ENCODE measurements around the gene USH1C. TPM values are rescaled to one million over a fixed set of nuclear protein-coding genes. Genes with fewer than 3 reads are reported as not detected.

The USH1C gene
- total RNA-seq, 4 donors from 2014 or later: 1.0 to 5.9 (median 3.9) TPM; not detected in 1

- no peak overlapping the region for H3K27ac ChIP-seq
- DNase-seq: no peak
- no peaks in the 10 kb centered on the region for H3K36me3 ChIP-seq
- 86 to 90% methylated on average over 2 of the region's 2 CpGs for WGBS, 2 donors
- TF ChIP-seq CTCF (IDR thresholded peaks at IDR 0.05): no peak
- no peak for TF ChIP-seq POLR2A (IDR thresholded peaks at IDR 0.05)
- H3K27me3 ChIP-seq: no peaks in the 10 kb centered on the region
- H3K9me3 ChIP-seq: no peaks in the 10 kb centered on the region
- H3K4me1 ChIP-seq: no peaks in the 10 kb centered on the region
- intact Hi-C loops (cut with DNase I): no loop called here
- H3K4me3 ChIP-seq (replicated peaks in 1 of 3): no peak overlapping the region
Measured at GRCh38 chr11:17452668-17453067, 91.5 kb downstream of the USH1C start.

- intact Hi-C loops (cut with DNase I): no loop called here
- Histone ChIP-seq H3K9me3 (no peaks in the 10 kb centered on the region), H3K27ac (no peak overlapping the region), H3K36me3 (no peaks in the 10 kb centered on the region), H3K27me3 (no peaks in the 10 kb centered on the region), H3K4me3 (replicated peaks in 1 of 3) (no peak overlapping the region), H3K4me1 (no peaks in the 10 kb centered on the region)
- DNase-seq: no peak
- TF ChIP-seq CTCF (IDR thresholded peaks at IDR 0.05) (no peak), POLR2A (IDR thresholded peaks at IDR 0.05) (no peak)
- WGBS, 2 donors: 78 to 83% methylated on average over 8 of the region's 8 CpGs
Measured at GRCh38 chr11:17449158-17449557, 95.1 kb downstream of the USH1C start.

GRCh38 chr11:17446482-17446881 is 97.7 kb downstream of the USH1C start:
- no peaks in the 10 kb centered on the region for H3K9me3 ChIP-seq
- no peaks in the 10 kb centered on the region for H3K27me3 ChIP-seq
- TF ChIP-seq POLR2A (IDR thresholded peaks at IDR 0.05): no peak
- TF ChIP-seq CTCF (IDR thresholded peaks at IDR 0.05): no peak
- no peaks in the 10 kb centered on the region for H3K4me1 ChIP-seq
- no peak overlapping the region for H3K27ac ChIP-seq
- H3K36me3 ChIP-seq: no peaks in the 10 kb centered on the region
- no peak for DNase-seq
- intact Hi-C loops (cut with DNase I): no loop called here
- H3K4me3 ChIP-seq (replicated peaks in 1 of 3): no peak overlapping the region
- 80 to 89% methylated on average over 2 of the region's 2 CpGs for WGBS, 2 donors

- 74 to 76% methylated on average over 5 of the region's 5 CpGs for WGBS, 2 donors
- Histone ChIP-seq H3K4me1 (peaks cover 0 to 1% of the 10 kb centered on the region in 2 donors), H3K4me3 (replicated peaks in 1 of 3) (no peak overlapping the region), H3K36me3 (no peaks in the 10 kb centered on the region), H3K27ac (no peak overlapping the region), H3K27me3 (no peaks in the 10 kb centered on the region), H3K9me3 (no peaks in the 10 kb centered on the region)
- TF ChIP-seq CTCF (IDR thresholded peaks at IDR 0.05) (no peak), POLR2A (IDR thresholded peaks at IDR 0.05) (no peak)
- intact Hi-C loops (cut with DNase I): no loop called here
- no peak for DNase-seq
Measured at GRCh38 chr11:17445240-17445795, 98.9 kb downstream of the USH1C start.

GRCh38 chr11:17443926-17444690 is 100.1 kb downstream of the USH1C start:
- Histone ChIP-seq H3K4me3 (replicated peaks in 1 of 3) (no peak overlapping the region), H3K36me3 (no peaks in the 10 kb centered on the region), H3K9me3 (no peaks in the 10 kb centered on the region), H3K27ac (no peak overlapping the region), H3K27me3 (no peaks in the 10 kb centered on the region), H3K4me1 (peaks cover 6 to 13% of the 10 kb centered on the region in 2 donors)
- TF ChIP-seq POLR2A (IDR thresholded peaks at IDR 0.05) (no peak), CTCF (IDR thresholded peaks at IDR 0.05) (no peak)
- intact Hi-C loops (cut with DNase I): no loop called here
- 90 to 97% methylated on average over 2 of the region's 2 CpGs for WGBS, 2 donors
- no peak for DNase-seq
